ENCODE data around the gene HMGA1.

The HMGA1 gene

DNA sequence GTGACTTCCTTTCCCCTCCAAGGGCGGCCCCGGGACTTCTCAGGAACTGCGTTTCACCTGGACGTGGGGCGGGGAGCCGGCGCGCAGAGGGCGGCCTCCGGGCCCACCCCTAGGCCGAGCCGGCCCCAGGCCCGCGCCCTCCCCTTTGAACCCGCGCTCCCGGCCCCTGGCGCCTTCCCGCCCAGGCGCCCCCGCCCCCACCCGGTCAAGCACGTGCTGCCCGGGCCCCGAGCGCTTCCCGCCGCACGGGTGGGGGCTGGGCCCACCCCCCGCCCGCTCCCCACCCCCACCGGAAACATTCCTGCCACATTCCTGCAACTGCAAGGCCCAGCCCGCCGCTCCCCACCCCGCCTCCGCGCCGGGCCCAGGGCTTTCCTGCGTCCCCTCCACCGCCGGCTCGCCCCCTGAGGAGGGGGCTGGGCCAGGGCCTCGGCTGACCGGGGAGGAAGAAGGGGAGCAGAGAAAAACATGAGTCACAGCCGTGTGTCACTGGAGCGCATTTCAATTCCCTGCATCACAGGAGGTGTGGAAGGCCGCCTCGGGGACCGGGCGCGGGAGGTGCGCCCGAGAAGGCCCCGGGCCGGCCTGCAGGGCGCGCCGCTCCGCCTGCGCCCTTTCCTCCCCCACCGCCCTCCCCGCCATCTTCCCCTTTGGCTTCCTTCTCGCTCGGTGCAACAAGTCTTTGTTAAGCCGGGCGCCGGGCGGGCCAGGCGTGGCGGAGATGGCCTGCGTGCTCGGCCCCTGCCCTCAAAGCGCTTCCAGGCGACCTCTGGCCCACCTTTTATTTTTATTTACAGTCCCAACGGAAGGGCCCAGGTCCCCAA, 1.2 kb upstream of the HMGA1 start:
- Histone ChIP-seq H3K27me3 (ENCODE audit: control insufficient read depth, insufficient read depth, low read length) (no peaks in the 10 kb centered on the region), H3K4me1 (ENCODE audit: control insufficient read depth, insufficient read depth, low read length) (peaks cover 42% of the 10 kb centered on the region), H3K9ac (ENCODE audit: low read length) (peak overlapping the region; percentile 100), H3K36me3 (ENCODE audit: control insufficient read depth, insufficient read depth, low read length) (peaks cover 24% of the 10 kb centered on the region), H3K9me3 (ENCODE audit: control insufficient read depth, insufficient read depth, low read depth, low read length) (no peaks in the 10 kb centered on the region), H3K4me3 (ENCODE audit: low read depth, low read length) (peak overlapping the region; percentile 95), H3K27ac (ENCODE audit: low read depth, low read length) (peak overlapping the region; percentile 100)

- peak overlapping the region; percentile 99 for H3K27ac ChIP-seq (ENCODE audit: low read depth, low read length)
- peaks cover 42% of the 10 kb centered on the region for H3K4me1 ChIP-seq (ENCODE audit: control insufficient read depth, insufficient read depth, low read length)
- H3K9ac ChIP-seq (ENCODE audit: low read length): peak overlapping the region; percentile 100
- peak overlapping the region; percentile 95 for H3K4me3 ChIP-seq (ENCODE audit: low read depth, low read length)
- no peaks in the 10 kb centered on the region for H3K9me3 ChIP-seq (ENCODE audit: control insufficient read depth, insufficient read depth, low read depth, low read length)
- H3K27me3 ChIP-seq (ENCODE audit: control insufficient read depth, insufficient read depth, low read length): no peaks in the 10 kb centered on the region
- H3K36me3 ChIP-seq (ENCODE audit: control insufficient read depth, insufficient read depth, low read length): peaks cover 30% of the 10 kb centered on the region
Measured at GRCh38 chr6:34236131-34236442, 586 bp upstream of the HMGA1 start.

DNA sequence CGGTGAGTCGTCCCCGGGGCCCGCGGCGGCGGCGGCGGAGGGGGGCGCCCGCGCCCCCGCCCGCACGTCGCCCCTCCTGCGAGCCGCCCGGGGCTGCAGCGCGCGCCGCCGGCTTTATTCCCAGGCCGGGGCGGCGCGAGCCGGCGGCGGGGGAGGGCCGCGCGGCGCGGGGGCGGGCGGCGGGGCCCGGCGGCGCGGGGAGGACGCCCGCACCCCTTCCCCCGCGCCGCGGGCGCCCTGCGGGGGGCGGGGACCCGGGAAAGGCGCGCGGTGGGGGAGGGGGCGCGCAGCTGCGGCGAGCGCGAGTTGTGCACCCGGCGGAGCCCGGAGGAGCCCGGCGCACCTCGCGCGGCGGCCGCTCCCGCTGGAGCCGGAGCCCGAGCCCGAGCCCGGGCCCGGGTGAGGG, 646 bp downstream of the HMGA1 start:
- no peaks in the 10 kb centered on the region for H3K27me3 ChIP-seq (ENCODE audit: control insufficient read depth, insufficient read depth, low read length)
- H3K9ac ChIP-seq (ENCODE audit: low read length): peak overlapping the region; percentile 100
- peaks cover 42% of the 10 kb centered on the region for H3K36me3 ChIP-seq (ENCODE audit: control insufficient read depth, insufficient read depth, low read length)
- peak overlapping the region; percentile 98 for H3K4me3 ChIP-seq (ENCODE audit: low read depth, low read length)
- peak overlapping the region; percentile 98 for H3K27ac ChIP-seq (ENCODE audit: low read depth, low read length)
- peaks cover 53% of the 10 kb centered on the region for H3K4me1 ChIP-seq (ENCODE audit: control insufficient read depth, insufficient read depth, low read length)
- no peaks in the 10 kb centered on the region for H3K9me3 ChIP-seq (ENCODE audit: control insufficient read depth, insufficient read depth, low read depth, low read length)

GRCh38 chr6:34237722-34238584, 1.3 kb downstream of the HMGA1 start:
- Histone ChIP-seq H3K9me3 (ENCODE audit: control insufficient read depth, insufficient read depth, low read depth, low read length) (no peaks in the 10 kb centered on the region), H3K4me1 (ENCODE audit: control insufficient read depth, insufficient read depth, low read length) (peaks cover 56% of the 10 kb centered on the region), H3K4me3 (ENCODE audit: low read depth, low read length) (peak overlapping the region; percentile 98), H3K9ac (ENCODE audit: low read length) (peak overlapping the region; percentile 96), H3K27me3 (ENCODE audit: control insufficient read depth, insufficient read depth, low read length) (no peaks in the 10 kb centered on the region), H3K27ac (ENCODE audit: low read depth, low read length) (peak overlapping the region; percentile 98), H3K36me3 (ENCODE audit: control insufficient read depth, insufficient read depth, low read length) (peaks cover 48% of the 10 kb centered on the region)

DNA sequence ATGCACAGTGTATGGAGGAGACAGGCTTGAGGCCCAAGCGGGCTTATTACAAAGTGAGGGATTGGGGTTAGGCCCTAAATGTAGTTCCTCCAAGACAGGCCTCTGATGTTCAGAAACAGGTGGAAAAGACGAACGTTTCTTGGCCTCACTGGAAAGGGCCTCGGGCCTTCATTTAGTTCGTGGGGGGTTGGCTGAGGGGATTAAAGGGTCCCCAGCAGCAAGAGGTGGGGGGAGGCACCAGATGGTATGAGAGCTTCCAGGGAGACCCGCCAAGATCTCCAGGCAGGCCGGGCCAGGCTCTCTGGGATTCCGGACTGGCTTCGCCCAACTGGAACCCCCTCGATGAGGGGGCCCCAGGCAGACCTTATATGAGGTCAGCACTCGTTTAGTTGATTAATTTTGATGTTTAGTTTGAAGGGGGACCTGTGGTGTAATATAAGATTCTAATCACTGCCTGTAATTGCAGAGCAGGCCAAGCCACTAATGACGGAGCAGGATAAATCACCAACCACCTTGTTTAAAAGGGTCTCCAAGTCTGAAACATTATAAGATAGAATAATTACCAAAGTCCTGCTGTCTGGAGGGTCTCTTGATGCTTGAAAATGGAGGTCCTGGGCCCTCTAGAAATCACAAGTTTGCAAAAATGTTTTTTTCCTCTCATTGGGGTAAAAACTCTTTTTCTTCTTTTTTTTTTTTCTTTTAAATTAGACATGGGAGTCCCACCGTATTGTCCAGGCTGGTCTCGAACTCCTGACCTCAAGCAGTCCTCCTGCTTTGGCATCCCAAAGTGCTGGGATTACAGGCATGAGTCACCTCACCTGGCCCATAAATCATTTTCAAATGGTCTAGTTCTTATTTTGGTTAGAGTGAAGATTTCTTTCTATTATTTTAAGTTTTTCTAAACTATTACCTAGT, 2.2 kb downstream of the HMGA1 start:
- Histone ChIP-seq H3K9ac (ENCODE audit: low read length) (peak overlapping the region; percentile 96), H3K4me3 (ENCODE audit: low read depth, low read length) (peak overlapping the region; percentile 98), H3K4me1 (ENCODE audit: control insufficient read depth, insufficient read depth, low read length) (peaks cover 57% of the 10 kb centered on the region), H3K27me3 (ENCODE audit: control insufficient read depth, insufficient read depth, low read length) (no peaks in the 10 kb centered on the region), H3K36me3 (ENCODE audit: control insufficient read depth, insufficient read depth, low read length) (peaks cover 57% of the 10 kb centered on the region), H3K9me3 (ENCODE audit: control insufficient read depth, insufficient read depth, low read depth, low read length) (no peaks in the 10 kb centered on the region), H3K27ac (ENCODE audit: low read depth, low read length) (peak overlapping the region; percentile 98)

- Histone ChIP-seq H3K4me3 (ENCODE audit: low read depth, low read length) (peak overlapping the region; percentile 98), H3K27ac (ENCODE audit: low read depth, low read length) (peak overlapping the region; percentile 1; the same call in 1 of the 2 replicates), H3K36me3 (ENCODE audit: control insufficient read depth, insufficient read depth, low read length) (peaks cover 63% of the 10 kb centered on the region), H3K9me3 (ENCODE audit: control insufficient read depth, insufficient read depth, low read depth, low read length) (no peaks in the 10 kb centered on the region), H3K27me3 (ENCODE audit: control insufficient read depth, insufficient read depth, low read length) (no peaks in the 10 kb centered on the region), H3K9ac (ENCODE audit: low read length) (peak overlapping the region; percentile 96), H3K4me1 (ENCODE audit: control insufficient read depth, insufficient read depth, low read length) (peaks cover 56% of the 10 kb centered on the region)
Measured at GRCh38 chr6:34239500-34239825, 2.8 kb downstream of the HMGA1 start.

- Histone ChIP-seq H3K4me1 (ENCODE audit: control insufficient read depth, insufficient read depth, low read length) (peaks cover 51% of the 10 kb centered on the region), H3K4me3 (ENCODE audit: low read depth, low read length) (peak overlapping the region; percentile 98; the same call in 1 of the 2 replicates), H3K36me3 (ENCODE audit: control insufficient read depth, insufficient read depth, low read length) (peaks cover 66% of the 10 kb centered on the region), H3K27ac (ENCODE audit: low read depth, low read length) (peak overlapping the region; percentile 1; the same call in 1 of the 2 replicates), H3K9me3 (ENCODE audit: control insufficient read depth, insufficient read depth, low read depth, low read length) (no peaks in the 10 kb centered on the region), H3K9ac (ENCODE audit: low read length) (peak overlapping the region; percentile 96), H3K27me3 (ENCODE audit: control insufficient read depth, insufficient read depth, low read length) (no peaks in the 10 kb centered on the region)
Measured at GRCh38 chr6:34239893-34240292, 3.2 kb downstream of the HMGA1 start.

GRCh38 chr6:34240329-34241248, 3.9 kb downstream of the HMGA1 start:
- H3K36me3 ChIP-seq (ENCODE audit: control insufficient read depth, insufficient read depth, low read length): peaks cover 69% of the 10 kb centered on the region

GRCh38 chr6:34241351-34242215, 4.9 kb downstream of the HMGA1 start:
- H3K9ac ChIP-seq (ENCODE audit: low read length): no peak overlapping the region
- H3K27me3 ChIP-seq (ENCODE audit: control insufficient read depth, insufficient read depth, low read length): no peaks in the 10 kb centered on the region
- H3K36me3 ChIP-seq (ENCODE audit: control insufficient read depth, insufficient read depth, low read length): peaks cover 69% of the 10 kb centered on the region
- no peak overlapping the region for H3K4me3 ChIP-seq (ENCODE audit: low read depth, low read length)
- peaks cover 47% of the 10 kb centered on the region for H3K4me1 ChIP-seq (ENCODE audit: control insufficient read depth, insufficient read depth, low read length)
- H3K9me3 ChIP-seq (ENCODE audit: control insufficient read depth, insufficient read depth, low read depth, low read length): no peaks in the 10 kb centered on the region
- H3K27ac ChIP-seq (ENCODE audit: low read depth, low read length): no peak overlapping the region

More at GRCh38 chr6:34240329-34241248, 3.9 kb downstream of the HMGA1 start:
- Histone ChIP-seq H3K27ac (ENCODE audit: low read depth, low read length) (no peak overlapping the region), H3K9ac (ENCODE audit: low read length) (peak overlapping the region; percentile 96), H3K9me3 (ENCODE audit: control insufficient read depth, insufficient read depth, low read depth, low read length) (no peaks in the 10 kb centered on the region), H3K4me1 (ENCODE audit: control insufficient read depth, insufficient read depth, low read length) (peaks cover 51% of the 10 kb centered on the region), H3K4me3 (ENCODE audit: low read depth, low read length) (peak overlapping the region; percentile 98; the same call in 1 of the 2 replicates), H3K27me3 (ENCODE audit: control insufficient read depth, insufficient read depth, low read length) (no peaks in the 10 kb centered on the region)

All from HUES6 (cell line).